Right renal pelvis (tissue), 4 donors: ENCODE measurements around the gene CYP19A1. TPM values are rescaled to one million over a fixed set of nuclear protein-coding genes. Genes with fewer than 3 reads are reported as not detected.

Experiments
- DNase-seq, 4 donors: peaks; one replicate each; pipeline ENCODE4 v3.0.0-alpha.2; 2013; ENCODE audit warnings: low read depth in 4 of 4, low spot score in 3 of 4, missing footprints in 1 of 4
- polyA plus RNA-seq, 4 donors: library from polyadenylated mRNA; unstranded; fragments of 120-200 nt; gene quantifications; one replicate each; pipeline ENCODE4 v1.2.1, GENCODE V29; 2013; ENCODE audit not compliant: insufficient read length in 4 of 4

Gene CYP19A1
- polyA plus RNA-seq, 4 donors = 0.04 to 0.94 TPM; not detected in 2

- no peak for DNase-seq
Observed at GRCh38 chr15:51363383-51363782, 25.0 kb upstream of the CYP19A1 start.

DNA sequence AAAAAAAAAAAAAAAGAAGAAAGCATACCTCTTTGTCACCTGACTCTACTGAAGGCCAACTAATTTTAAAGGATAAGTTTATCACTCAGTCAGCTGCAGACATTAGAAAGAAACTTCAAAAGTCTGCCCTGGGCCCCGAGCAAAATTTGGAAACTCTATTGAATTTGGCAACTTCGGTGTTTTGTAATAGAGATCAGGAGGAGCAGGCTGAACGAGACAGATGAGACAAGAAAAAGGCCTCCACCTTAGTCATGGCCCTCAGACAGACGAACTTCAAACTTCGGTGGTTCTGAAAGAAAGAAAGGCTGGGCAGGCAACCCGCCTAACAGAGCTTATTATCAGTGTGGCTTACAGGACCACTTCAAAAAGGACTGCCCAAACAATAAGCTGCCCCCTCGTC lies 21.6 kb upstream of the CYP19A1 start:
- DNase-seq = no peak

GRCh38 chr15:51356983-51357382 lies 18.6 kb upstream of the CYP19A1 start:
- DNase-seq = no peak

GRCh38 chr15:51356147-51356546 lies 17.8 kb upstream of the CYP19A1 start:
- DNase-seq = no peak

- no peak for DNase-seq
Observed at GRCh38 chr15:51355096-51355495, 16.7 kb upstream of the CYP19A1 start.

DNA sequence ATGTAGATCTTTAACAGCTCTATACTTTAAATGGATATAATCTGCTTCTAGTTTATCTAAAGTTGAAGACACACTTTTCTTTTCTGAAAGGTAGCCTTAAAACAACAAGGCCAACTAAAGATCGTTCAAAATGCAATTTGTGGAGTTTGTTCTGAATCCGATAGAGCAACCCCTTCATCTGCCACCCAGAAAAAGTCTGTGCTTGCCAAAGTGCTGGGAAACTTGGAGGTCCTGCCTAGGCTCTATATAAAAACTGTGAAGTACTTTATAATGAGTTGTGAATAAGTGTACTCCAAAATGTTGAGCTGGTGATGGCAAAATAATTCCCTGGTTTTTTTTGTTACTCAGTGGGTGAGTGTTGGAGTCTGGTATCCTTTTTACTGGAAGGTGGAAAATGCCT lies 15.6 kb upstream of the CYP19A1 start:
- DNase-seq = no peak

DNA sequence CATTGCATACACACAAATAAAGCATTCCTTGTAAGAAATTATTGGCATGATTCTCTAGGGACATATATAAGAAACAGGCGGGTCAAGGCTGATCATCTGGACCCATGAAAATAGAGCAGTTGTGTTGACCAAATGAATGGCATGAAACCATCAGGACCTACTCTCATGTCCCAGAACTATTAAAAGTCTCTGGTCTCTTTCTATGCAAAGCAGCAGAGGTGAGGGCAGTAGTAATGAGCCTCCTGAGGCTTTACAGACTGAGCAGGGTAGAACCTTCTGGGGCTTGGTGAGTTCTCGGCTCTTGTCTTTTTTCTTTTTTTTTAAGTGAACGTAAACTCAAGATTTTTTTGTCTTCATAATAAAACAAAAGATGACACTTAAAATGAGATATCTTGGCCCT lies 12.3 kb upstream of the CYP19A1 start:
- no peak for DNase-seq

DNA sequence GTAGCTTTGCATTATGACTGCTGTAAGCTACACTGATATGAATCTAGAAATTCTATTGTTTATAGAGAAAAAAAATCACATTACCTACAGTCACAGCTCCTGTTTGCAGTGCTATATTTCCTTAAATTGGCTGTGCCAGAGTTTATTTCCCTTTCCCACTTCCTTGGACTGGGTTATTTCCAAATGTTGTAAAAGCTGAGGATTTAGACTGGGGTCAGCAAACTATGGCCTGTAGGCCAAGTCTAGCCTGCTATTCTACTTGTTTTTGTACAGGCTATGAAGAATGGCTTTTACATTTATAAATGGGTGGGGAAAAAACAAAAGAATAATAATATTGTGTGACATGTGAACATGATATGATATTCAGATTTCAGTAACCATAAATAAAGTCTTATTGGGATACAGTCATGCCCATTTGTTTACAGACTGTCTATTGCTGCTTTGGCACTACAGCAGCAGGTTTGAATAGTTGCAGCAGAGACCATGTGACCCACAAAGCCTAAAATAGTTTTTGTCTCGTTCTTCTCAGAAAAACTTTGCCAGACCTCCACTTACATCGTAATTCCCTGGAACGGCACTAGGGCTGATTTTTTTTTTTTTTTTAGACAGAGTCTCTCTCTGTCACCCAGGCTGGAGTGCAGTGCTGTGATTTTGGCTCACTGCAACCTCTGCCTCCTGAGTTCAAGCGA lies 10.9 kb upstream of the CYP19A1 start:
- no peak for DNase-seq

DNA sequence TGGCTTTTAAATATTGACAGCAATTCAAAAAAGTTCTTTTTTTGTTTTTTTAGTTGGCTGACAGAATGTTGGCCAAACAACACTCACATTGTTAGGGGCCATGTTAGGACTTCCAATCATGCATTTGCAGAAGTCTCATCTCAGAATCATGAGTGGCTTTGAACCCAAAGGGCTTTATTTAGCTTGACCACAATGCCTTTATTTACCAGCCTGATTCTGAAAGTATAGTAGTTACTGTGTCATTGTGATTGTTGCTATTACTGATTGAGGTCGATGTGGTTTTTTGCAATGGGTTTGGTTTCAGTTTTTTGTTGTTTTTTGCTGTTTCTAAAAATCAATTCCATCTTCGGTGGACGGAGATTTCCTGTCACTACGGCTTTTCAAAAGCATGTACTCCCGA lies 10.3 kb upstream of the CYP19A1 start:
- DNase-seq = no peak

GRCh38 chr15:51346136-51346535 lies 7.7 kb upstream of the CYP19A1 start:
- no peak for DNase-seq

GRCh38 chr15:51343466-51343865 lies 5.1 kb upstream of the CYP19A1 start:
- no peak for DNase-seq

DNA sequence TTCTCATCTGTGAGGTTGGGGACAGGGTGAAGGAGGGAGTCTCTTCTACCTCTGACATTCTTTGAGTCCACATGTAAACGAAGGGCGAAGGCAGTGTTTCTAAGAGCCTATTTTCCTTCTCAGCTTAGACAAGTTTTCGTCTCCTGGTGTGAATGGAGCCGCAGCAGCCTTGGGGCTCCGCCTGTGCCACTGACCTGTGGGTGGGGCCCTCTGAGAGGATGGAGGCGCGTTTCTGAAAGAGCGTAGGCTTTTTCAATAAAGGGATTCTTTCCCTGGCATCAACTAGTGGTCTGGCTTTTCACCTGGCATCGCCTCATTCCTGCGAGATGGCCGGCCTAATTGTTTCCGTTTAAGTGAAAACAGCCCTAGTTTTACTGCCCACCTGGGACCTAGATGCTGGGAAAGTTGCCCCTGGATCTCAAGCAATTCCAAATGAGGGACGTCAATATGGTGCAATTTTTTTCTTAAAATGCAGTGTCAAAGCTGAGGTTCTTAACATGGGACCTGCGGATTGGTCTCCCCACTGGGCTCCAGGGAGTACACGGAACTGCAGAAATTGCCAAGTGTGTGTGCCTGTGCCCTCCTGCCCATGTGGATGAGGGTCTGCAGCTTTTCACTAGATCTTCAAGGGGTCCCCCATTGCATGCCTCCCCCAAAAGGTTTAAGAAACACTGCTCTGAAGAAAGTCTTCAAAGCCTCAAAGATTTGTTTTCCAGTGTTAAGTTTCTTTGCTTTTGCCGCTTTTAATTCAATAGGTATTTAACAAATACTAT lies 4.0 kb upstream of the CYP19A1 start:
- DNase-seq = no peak

- DNase-seq = no peak
Observed at GRCh38 chr15:51341366-51342226, 3.2 kb upstream of the CYP19A1 start, which contains the start of gene GLDN. Gene GLDN (plus strand): TSS chr15:51341655. CDS start chr15:51341685, 30 bp downstream.

GRCh38 chr15:51335538-51336410 lies 2.6 kb downstream of the CYP19A1 start:
- DNase-seq = no peak

GRCh38 chr15:51335087-51335486 lies 3.3 kb downstream of the CYP19A1 start:
- DNase-seq = no peak

GRCh38 chr15:51334011-51334451 lies 4.4 kb downstream of the CYP19A1 start:
- DNase-seq = no peak

GRCh38 chr15:51333571-51333970 lies 4.8 kb downstream of the CYP19A1 start:
- no peak for DNase-seq

DNA sequence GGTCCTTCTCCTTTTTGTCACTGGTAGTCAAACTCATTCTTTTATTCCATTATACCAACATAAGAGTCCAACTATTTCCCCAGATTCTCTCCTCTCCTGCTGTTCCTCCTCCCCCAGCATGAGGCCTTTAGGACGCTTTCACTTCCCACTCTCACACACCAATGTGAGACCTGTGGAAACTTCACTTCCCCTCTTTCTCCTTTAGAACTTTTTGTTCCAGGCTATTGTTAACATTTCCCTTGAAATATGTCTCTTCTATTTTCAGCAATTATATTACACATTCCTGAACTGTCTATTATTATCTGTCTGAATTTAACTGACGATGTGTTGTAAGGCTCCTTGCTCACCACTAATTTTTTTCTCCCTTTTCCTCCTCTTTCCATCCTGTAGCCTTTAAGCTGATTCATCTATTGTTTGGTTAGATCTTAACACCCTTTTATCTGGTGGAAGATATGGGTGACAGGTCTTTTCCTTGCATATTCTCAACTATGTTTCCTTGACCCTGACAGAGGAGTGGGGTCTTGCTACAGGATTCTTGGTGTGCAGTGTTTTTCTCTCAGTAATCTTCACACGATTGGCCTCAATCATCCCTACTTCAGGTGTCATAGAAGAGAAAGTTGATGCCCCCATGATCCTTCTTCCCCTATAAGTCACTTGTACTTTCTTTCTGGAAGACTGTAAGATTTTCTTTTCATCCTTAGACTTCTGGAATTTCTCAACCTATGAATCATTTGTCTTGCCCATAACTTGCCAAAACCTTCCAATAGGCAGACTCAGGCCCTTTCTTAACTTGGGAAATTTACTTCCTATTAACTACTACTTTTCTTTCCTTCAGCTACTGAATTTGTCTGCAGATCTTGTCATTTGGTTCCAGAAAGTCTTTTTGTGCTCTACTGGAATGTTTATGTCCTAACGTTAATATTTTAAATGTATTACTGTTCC lies 5.9 kb downstream of the CYP19A1 start:
- no peak for DNase-seq

- DNase-seq = no peak
Observed at GRCh38 chr15:51331141-51331540, 7.3 kb downstream of the CYP19A1 start.
